Kidney glomerular epithelial cell (primary cell): ENCODE data around the gene MATN1.

ENCODE experiments used
- DNase-seq: peaks from one replicate; lab custom pipeline; 2025; lab: John Stamatoyannopoulos, UW

Gene MATN1

DNA sequence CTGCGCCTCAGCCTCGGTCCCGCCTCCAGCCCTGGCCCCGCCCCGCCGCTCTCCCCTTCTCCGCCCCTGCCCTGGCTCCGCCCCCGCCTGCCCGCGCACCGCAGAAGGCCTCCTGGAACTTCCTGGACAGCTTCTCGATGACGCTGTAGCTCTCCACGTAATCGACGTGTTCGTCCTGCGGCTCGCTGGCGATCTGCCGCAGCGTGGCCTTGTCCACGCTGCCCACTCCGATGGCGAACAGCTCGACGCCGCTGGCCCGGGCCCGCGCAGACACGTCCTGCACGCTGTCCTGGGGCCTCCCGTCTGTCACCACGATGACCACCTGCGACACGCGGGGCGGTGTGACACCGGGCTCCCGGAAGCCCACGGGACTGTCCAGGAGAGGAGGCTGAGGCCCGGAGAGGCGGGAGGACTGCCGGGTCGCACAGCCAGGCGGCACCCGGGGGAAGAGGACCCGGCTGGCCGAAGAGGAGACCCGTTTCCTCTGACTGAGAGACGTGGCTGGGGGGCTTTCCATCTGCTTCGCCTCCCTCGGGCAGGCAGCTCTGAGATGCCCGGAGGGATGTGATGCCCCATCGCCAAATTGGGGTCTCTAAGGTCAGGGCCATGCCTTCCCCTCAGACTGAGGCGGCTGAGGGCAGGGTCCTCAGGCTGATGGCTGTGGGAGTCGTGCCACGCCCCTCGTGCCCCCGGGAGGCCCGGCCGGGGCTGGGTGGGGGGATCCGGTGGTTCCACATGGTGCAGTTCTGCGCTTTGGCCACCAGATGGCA lies 4.6 kb downstream of the MATN1 start:
- DNase-seq: peak; percentile 93

DNA sequence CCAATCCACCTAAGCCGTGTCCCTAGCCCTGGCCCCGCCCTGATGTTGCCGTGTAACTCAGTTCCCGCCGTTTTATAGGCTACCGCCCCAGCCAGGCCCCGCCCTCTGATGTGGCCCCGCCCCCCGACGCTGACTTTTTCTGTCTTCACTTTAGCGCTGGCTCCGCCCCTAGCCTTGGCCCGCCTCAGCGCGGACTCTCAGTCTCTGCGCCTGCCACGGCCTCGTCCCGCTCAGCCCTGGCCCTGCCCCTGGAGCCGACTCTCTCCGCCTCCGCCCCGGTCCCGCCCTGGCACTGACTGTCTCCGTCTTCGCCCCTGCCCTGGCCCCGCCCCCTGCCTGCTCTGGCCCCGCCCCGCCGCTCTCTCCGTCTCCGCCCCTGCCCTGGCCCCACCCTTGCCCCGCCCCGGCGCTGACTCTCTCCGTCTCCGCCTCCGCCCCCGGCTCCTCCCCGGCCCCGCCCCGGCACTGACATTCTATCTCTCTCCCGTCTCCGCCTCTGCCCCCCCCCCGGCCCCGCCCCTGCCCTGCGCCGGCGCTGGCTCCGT lies 5.2 kb downstream of the MATN1 start:
- DNase-seq: peak; percentile 97

DNA sequence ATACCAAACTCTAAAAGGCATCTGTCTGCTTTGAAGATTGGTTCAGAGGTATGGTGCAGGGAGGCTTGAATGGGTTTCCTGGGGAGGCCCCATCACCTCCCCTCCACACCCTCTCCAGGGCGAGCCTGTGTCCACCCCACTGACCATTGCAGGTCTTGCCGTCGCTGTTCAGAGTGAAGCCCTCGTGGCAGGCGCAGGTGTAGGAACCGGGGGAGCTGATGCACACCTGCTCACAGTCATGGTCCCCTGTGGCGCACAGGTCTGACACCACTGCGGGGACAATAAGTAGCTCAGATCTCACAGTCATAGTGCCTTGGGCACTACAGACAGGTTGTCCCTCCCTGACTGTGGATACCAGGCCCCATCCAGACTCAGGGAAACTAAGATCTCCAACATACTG lies 6.7 kb downstream of the MATN1 start:
- DNase-seq: no peak

DNA sequence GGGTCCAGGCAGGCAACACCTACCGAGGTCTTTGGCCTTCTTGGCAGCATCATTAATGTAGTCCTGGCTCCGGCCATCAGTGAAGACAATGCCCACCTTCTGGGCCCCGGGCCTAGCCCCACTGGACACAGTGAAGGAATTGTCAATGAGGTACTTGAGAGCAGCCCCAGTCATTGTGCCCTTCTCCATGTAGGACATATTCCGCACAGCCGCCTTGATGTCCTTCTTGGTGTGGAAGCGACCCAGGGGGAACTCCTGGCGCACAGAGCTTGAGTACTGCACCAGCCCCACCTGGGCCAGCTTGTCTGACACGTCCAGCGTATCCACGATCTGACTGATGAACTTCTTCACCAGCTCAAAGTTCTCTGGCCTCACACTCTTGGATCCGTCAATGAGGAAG lies 7.5 kb downstream of the MATN1 start:
- no peak for DNase-seq

DNA sequence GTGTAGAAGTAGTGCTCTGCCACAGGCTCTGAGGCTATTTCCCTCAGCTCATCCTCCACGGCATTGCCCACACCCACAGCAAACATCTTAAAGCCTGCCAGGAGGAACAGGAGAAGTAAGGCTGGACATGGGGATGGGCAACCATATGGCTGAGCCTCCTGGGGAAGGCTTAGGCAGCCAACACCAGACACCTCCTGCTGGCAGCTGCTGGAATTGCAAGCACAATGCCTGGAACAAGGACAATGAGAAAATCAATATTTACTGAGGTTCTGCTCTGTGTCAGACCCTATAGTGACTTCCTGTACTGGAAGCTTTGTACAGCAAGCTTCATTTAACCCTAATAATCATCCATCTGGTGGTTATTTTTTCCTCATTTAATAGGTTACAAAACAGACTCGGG lies 8.2 kb downstream of the MATN1 start:
- no peak for DNase-seq

DNA sequence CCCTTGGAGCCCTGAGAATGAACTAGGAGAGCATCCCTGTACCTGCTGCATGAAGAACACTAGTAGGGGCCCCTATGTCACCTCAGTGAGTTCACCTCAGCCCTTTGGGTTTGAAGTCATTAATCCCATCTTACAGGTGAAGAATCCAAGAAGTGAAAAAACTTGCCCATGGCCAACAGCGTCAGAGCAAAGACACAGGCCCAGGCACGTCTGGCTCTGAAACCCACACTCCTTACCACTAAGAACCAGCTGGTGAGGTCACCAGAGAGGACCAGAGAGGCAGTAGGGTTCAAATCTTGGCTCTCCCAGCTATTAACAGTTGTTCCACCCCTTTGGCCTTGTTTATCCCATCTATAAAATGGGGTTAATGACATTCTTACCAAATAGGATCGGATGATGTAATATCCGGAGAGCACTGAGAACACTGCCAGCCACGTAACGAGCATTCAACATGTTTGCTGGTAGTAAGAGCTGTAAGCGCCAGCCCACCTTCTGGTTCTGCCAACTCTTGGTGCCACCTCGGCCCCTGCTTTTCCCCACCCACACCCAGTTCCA lies 8.8 kb downstream of the MATN1 start:
- no peak for DNase-seq

DNA sequence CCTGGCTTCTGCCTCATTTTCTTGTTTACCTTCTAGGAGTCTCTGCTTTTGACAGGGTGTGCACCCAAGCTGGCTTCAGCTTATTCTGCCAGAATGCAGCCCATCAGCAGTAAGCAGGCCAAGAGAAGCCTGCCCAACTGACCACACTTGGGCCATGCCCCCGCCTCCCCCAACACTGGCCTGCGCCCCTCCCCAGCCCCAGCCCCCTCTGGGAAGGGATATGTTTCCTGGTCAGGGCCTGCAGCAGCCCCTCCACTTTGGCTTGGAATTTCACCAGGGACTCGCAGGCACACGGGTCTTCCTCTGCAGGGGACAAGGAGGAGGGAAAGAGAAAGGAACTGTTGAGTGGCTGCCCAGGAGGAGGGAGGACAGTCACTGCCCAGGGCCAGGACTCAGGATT lies 9.4 kb downstream of the MATN1 start:
- DNase-seq: no peak

DNA sequence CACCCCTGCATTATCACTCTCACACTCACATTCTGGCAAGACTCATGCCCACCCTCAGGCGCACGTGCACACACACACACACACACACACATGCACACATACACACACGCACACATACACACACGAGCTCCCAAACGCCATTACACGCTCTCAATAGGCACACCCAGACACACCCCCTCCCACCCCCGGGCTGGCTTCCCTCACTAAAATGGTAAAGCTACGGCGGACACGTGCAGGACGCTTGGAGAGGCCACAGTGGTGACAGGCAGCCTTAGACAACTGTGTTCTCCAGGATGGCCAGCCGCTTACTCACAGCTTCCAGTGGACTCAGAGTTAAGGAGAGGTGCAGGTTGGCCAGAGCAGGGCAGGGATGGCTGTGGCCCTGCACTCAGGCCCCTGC lies 10.1 kb downstream of the MATN1 start:
- DNase-seq: no peak

DNA sequence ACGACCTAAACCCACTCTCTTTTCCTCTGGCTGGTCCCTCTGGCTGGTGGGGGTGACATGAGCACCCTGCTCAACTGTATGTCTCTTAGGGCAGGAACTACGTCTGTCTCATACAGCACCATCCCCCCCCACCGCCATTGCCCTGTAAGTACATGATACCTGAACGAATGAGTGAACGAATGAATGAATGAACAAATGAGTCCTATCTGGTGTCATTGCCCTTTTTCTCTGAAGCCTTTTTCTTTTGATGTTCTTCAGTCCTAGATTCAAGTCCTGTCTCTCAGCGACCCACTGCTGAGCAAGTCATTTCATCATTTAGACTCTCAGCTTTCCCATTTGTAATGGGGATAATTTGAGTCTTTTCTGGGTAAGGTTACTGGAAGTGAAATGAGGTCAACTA lies 10.8 kb downstream of the MATN1 start:
- DNase-seq: no peak

DNA sequence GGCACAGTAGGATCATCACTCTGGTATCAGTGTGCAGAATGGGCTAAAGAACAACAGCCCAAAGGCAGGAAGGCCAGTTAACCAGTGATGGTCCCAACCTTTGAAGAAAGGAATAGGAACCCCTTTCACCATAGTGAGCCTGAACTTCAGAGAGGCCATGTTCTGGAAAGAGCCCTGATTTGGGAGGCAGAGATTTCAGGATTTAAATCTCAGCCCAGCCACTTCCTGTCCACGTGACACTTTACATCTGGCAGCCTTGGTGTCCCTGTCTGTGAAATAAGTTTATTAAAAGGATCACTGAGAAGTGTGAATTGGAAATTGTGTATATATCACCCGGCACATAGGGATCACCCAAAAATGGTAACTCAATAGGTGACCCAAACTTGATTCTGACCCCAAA lies 13.0 kb downstream of the MATN1 start:
- no peak for DNase-seq

DNA sequence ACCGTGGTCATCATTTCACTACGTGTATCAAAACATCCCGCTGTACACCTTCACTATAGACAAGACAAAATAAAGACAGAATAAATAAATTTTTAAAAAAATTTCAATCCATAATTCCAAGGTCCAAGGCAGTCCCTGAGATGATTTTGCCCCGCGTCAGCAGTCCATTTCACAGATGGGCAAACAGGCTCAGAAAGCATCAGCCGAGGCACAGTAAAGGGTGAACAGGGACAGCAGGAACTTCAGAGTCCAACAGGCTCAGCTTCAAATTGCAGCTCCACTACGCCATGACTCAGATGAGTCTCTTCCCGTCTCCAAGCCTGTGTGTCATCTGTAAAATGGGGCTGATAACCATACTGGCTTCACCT lies 15.0 kb downstream of the MATN1 start:
- DNase-seq: no peak

DNA sequence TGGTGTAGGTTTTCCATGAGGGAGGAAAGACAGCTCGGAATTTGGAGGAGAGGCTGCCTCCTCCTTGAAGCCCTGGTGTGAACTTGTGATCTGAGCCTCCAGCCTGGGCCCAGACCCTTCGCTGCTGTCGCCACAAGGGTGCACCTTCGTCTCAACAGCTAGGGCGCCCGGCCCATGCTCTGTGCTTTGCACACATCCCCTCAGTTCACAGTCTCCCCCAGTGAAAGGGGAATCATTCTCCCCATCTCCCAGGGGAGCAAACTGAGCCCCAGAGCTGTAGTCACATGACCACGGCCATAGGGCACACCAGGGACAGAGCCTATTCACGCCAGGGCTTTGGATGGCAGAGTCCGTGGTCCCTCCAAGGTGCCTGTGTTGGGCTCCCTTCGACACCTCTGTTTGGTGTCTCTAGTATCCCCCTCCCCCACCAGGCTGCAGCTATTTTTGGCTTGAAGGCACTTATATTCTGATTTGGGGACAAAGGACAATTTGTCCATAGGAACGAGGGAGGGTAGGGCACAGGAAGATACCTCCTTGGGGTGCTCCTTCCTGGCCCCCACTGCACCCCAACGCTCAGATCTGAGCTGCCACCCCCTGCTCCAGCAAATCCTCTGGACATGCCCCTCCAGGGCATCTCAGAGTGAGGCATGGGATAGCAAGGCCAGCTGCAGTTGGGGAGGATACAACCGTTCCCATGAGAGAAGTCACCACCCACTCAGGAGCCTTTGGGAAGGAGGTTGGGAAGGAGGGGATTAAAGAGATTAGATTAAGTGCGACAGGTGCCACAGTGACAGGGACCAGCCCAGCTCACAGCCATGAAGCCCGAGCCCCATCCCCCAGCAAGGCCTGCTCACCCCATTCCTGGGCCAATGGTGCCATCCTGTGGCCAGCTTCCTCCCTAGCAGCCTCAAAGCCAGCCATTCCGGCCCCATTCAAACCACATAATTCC lies 15.7 kb downstream of the MATN1 start:
- peak; percentile 32 for DNase-seq

DNA sequence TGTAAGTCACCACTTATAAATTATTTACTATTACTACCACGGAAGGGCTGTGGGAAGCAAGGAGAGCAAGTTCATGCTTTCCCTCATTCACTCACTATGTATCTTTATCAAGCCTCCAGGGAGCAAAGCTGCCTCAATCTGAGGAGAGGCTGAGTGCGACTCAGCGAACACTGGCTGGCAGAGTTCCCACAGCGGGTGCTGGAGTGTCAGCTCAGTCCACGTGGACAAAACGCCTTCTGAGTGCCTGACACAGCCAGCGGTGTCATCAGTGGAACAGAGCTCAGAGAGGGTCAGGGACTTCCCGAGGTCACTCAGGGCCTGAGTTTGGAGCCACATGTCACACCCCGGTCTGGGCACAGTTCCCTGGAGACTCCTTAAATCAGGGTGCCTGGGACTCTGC lies 16.9 kb downstream of the MATN1 start:
- no peak for DNase-seq

DNA sequence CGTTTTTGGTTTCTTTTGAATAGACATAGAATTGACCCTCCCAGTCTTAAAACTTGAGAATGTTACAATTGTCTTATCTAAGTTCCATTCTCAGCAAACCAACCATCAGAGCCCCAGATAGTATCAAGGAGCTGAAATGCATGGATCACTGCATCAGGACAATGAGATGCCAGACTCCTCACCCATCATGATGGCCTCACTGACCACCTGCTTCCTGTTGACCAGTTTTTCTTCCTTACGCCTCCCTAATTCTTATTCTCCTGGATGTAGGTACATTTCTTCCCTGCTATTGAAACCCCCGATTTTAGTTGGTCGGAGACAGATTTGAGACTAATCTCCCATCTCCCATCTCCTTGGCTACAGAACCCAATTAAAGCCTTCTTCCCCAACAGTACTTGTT lies 17.7 kb downstream of the MATN1 start:
- peak; percentile 28 for DNase-seq

DNA sequence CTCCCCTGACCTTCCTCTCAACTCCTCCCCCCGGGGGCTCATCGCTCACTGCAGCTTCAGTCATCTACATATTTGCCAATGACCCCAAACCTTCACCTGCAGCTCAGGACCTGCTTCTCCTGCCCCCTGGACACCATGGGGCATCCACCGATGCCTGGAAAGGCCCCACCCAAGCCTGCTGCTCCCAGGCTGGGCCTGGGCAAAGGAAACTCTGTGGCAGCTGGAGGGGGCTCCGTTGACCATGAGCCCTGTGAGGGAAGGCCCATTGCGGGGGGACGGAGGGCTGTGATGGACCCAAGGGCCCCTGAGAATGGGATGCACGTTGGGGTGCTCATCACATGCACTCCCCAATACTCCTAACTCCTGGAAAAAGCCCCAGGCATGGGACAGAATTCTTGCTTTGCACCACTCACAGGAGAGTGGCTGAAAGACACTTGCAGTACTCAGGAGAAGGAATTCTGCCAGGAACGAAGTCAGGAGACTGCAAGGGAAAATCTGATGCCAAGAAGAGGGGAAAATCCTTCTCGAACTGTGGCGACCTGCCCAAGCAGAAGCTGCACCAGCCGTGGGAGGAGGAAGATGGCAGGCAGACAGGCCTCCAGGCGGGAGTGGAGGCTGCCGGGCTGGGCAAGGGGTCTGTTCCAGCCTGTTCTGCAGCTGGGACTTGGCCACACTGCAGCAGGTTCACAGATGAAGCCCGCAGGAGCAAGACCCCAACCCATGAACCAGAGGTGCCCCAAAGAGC lies 18.4 kb downstream of the MATN1 start:
- DNase-seq: no peak

DNA sequence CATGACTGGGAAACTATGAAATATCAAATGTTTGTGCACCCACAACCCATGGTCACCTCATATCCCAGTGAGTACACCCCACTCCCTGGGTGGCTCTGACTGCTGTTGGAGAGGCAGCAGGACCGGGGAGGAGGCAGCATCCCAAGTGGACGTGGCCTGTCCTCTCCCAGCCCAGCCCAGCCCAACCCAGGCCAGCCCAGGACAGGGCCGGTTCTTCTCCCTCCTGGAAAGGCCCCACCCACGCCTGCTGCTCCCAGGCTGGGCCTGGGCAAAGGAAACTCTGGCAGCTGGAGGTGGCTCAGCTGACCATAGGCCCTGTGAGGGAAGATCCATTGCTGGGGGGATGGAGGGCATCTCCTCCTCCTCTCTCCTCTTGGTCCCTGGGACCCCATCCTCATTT lies 19.1 kb downstream of the MATN1 start:
- DNase-seq: no peak

DNA sequence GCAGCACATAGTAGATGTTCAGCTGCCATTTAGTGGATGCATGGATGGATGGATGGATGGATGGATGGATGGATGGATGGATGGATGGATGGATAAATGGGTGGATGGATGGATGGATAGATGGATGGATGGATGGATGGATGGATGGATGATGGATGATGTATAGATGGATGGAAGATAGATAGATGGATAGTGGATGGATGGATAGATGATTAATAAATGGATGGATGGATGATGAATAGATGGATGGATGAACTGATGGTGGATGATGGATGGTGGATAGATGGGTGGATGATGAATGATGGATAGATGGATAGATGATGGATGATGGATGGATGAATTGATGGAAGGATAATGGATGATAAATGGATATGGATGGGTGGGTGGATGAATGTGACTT lies 20.6 kb downstream of the MATN1 start:
- no peak for DNase-seq

DNA sequence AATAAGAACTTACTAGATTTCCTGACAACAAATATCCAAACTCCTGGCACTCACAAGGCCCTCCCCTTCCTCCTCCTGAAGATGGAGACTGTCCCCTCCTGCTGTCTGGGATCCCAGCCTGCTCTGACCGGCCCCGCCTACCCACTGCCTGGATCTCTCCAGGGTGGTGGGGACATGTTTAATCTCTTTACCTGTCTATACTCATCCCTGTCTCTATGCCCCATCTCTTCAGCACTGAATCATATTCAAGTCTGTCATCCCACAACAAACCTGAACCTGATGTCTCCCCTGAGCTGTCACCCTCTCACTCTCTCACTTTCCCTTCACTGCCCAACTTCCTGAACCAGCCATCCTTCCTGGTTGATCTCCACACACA lies 22.1 kb downstream of the MATN1 start:
- no peak for DNase-seq

DNA sequence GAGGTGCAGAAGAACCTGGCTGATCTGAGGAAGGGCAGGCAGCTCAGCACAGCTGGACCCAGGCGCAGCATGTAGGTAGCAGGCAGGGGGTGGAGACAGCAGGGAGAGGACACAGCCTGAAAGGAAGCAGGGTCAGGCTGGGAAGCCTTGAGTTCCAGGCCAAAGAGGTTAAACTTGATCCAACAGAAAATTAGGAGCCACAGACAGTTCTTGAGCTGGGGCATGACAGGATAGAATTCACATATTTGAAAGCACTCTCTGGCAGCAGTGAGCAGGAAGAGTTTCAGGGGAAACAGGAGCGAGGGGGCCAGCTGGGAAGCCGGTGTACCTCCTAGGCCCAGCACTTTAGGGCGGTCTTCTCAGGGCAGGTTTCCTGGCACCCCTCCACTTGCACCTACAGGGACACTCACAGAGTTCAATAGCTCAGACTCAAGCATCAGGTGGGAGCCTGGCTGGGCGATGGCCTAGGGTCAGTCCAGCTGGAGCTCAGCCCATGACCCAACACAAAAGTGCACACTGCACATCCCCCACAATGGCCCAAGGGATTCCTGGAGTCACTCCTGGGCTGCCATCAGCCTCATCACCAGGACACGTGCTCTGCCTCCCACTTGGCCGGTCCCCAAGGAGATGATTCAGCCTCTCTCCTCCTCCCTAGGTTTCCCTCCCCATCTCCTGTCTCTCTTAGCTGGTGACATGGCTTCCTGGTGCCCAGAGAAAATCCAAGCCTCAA lies 22.7 kb downstream of the MATN1 start:
- peak; percentile 71 for DNase-seq

DNA sequence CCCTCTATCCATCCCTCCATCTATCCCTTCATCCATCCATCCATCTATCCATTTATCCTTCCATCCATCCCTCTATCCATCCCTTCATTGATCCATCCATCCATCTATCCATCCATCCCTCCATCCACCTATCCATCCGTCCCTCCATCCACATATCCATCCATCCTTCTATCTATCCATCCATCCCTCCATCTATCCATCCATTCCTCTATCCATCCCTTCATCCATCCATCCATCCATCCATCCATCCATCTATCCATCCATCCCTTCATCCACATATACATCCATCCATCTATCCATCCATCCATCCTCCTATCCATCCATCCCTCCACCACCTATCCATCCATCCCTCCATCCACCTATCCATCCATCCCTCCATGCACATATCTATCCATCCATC lies 23.6 kb downstream of the MATN1 start:
- DNase-seq: no peak

DNA sequence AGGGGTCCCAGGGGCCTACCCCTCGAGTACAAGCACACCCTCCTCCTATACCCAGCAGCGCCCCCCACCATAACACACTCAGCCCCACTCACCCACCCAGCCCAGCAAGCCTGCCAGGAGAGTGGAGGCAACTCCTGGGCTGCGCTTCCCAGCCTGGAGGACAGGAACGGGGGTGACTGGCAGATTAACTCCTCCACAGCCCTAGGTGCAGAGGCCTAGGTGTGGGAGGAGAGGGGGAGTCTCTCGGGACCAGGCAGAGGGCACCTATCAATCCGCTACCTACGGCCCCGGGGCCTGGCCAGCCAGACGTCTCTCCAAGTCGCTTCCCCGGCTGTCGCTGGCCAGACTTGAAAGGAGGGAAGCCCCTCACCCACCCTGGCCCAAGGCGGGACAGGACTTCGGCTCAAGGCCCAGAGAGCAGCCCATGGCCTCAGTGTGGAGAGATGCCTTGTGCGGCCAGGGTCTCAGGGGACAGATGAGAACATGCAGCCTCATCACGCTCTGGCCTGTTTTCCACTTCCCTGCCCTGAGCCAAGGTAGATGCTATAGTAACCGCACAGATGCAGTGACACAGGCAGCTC lies 24.9 kb downstream of the MATN1 start:
- no peak for DNase-seq
